ENCODE results near the gene ABCB4. TPM values are rescaled to one million over a fixed set of nuclear protein-coding genes. Genes with fewer than 3 reads are reported as not detected.

Gene ABCB4
- total RNA-seq, 2 experiments from 2014 or later, result 1.2 TPM; not detected in 1

DNA sequence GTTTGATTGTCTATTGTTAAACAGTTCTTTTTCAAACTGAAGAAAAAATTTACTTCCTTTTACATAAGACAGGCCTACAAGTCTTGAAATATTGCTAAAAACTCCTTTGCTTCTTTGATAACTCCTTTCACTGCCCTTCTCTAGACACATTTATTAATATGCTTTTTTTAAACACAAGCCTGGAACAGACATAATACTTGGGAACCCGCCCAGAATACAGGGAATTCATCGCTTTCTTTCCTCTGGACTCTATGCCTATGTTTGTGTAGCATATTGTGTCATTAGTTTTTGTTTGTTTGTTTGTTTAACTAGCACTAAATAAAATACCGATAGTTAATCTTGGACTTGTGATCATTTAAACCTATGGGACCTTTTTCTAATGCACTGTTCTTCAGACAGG, 42.4 kb upstream of the ABCB4 start:
- no peak for TF ChIP-seq EZH2phosphoT487 (IDR thresholded peaks at IDR 0.05; ENCODE audit: borderline replicate concordance, low read depth, low read length)
- no TSS peak for BruUV-seq (replicated peaks)
- Histone ChIP-seq H3K4me3 (ENCODE audit: low read depth, low read length, poor library complexity, severe bottlenecking) (no peak overlapping the region), H4K20me1 (ENCODE audit: insufficient read depth, low read length) (no peaks in the 10 kb centered on the region), H3K27ac (ENCODE audit: low read depth, low read length, poor library complexity, severe bottlenecking) (no peak overlapping the region), H3K4me2 (ENCODE audit: low read length) (no peak overlapping the region), H3K36me3 (ENCODE audit: insufficient read depth, low read length) (no peaks in the 10 kb centered on the region), H2AFZ (ENCODE audit: low read length) (no peak overlapping the region), H3K79me2 (ENCODE audit: insufficient read depth, low read depth, low read length) (no peaks in the 10 kb centered on the region), H3K9me3 (ENCODE audit: low read length) (no peaks in the 10 kb centered on the region), H3K9me2 (ENCODE audit: insufficient read depth, low read length) (no peaks in the 10 kb centered on the region), H3K4me1 (ENCODE audit: insufficient read depth, low read length, poor library complexity, severe bottlenecking) (no peaks in the 10 kb centered on the region)
- intact Hi-C loops (cut with micrococcal nuclease; ENCODE audit: unreplicated experiment), result no loop called here
- DNase-seq (ENCODE audit: low spot score), result no peak
- ChIA-PET POLR2A (no interaction called here), CTCF (ENCODE audit: unreplicated experiment) (no interaction called here)

DNA sequence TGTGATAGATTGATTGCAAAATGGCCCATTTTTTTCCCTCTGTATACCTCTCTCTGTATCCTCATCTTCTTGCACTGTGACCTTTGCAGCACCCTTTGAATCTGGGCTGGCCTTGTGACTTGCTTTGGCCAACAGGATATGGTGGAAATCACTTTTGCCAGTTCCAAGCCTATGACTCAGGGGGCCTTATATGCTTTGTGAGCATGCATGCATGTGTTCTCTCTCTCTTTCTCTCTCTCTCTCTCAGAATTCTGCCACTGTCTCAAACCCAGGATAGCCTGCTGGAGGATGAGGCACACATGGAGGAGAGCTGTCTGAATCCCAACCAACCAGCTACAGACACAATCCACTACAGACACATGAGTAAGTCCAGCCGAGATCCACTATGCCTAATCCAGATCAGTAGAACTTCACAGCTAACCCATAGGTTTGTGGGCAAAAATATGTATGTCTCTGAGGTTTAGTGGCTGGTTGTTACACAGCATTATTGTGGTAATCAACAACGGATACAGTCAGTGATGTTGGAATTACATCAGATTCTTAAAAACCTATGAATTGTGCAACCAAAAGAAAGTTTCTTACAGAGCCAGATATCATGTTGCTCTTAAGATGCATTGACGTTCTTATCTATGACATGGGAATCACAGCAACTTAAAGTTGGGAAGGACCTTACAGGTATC, 41.8 kb upstream of the ABCB4 start:
- H2AFZ ChIP-seq (ENCODE audit: low read length), result no peak overlapping the region
- no peak overlapping the region for H3K4me2 ChIP-seq (ENCODE audit: low read length)
- no peaks in the 10 kb centered on the region for H3K9me2 ChIP-seq (ENCODE audit: insufficient read depth, low read length)
- no peaks in the 10 kb centered on the region for H3K79me2 ChIP-seq (ENCODE audit: insufficient read depth, low read depth, low read length)
- no peaks in the 10 kb centered on the region for H3K4me1 ChIP-seq (ENCODE audit: insufficient read depth, low read length, poor library complexity, severe bottlenecking)
- no peak overlapping the region for H3K4me3 ChIP-seq (ENCODE audit: low read depth, low read length, poor library complexity, severe bottlenecking)
- ChIA-PET CTCF (ENCODE audit: unreplicated experiment) (no interaction called here), POLR2A (no interaction called here)
- no peak for TF ChIP-seq EZH2phosphoT487 (IDR thresholded peaks at IDR 0.05; ENCODE audit: borderline replicate concordance, low read depth, low read length)
- TF ChIP-seq, protein P1, sequence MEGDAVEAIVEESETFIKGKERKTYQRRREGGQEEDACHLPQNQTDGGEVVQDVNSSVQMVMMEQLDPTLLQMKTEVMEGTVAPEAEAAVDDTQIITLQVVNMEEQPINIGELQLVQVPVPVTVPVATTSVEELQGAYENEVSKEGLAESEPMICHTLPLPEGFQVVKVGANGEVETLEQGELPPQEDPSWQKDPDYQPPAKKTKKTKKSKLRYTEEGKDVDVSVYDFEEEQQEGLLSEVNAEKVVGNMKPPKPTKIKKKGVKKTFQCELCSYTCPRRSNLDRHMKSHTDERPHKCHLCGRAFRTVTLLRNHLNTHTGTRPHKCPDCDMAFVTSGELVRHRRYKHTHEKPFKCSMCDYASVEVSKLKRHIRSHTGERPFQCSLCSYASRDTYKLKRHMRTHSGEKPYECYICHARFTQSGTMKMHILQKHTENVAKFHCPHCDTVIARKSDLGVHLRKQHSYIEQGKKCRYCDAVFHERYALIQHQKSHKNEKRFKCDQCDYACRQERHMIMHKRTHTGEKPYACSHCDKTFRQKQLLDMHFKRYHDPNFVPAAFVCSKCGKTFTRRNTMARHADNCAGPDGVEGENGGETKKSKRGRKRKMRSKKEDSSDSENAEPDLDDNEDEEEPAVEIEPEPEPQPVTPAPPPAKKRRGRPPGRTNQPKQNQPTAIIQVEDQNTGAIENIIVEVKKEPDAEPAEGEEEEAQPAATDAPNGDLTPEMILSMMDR (conservative IDR thresholded peaks at IDR 0.05; ENCODE audit: low read length), result no peak
- no peaks in the 10 kb centered on the region for H3K36me3 ChIP-seq (ENCODE audit: insufficient read depth, low read length)
- intact Hi-C loops (cut with micrococcal nuclease; ENCODE audit: unreplicated experiment), result no loop called here
- BruUV-seq (replicated peaks), result no TSS peak
- no peaks in the 10 kb centered on the region for H4K20me1 ChIP-seq (ENCODE audit: insufficient read depth, low read length)
- no peaks in the 10 kb centered on the region for H3K9me3 ChIP-seq (ENCODE audit: low read length)
- H3K27ac ChIP-seq (ENCODE audit: low read depth, low read length, poor library complexity, severe bottlenecking), result no peak overlapping the region
- no peak for DNase-seq (ENCODE audit: low spot score)

DNA sequence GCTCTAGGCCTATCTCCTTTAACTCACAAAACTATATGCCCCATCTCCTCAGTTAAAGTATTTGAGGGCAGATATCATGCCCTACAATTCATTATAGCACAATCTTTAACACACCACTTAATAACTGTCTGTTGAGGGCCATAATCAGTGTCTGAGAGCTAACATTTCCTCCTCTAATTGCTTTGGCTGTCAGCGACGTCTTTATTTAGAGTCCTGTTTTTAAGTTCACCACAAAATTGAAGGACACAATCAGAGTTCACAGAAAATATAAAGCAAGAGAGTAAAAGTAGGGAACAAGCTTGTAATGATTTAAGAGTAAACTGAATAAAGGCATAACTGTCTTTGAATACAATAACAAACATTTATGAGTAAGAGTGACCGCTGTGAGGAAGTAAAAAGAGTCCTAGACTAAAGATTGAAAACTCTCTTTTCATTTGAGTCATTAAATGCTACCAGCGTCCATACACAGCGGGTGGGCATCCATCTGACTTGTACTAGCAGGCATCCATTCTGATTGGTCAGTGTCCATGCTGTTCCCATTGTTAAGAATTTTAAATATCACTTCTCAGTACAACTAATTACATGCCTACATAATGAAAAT, 38.4 kb upstream of the ABCB4 start:
- POLR2A ChIA-PET, result interaction anchor here (0.6 kb wide), 2 partner anchors 9 to 354 kb away, joined by 4 read pairs; no protein-coding TSS in a partner anchor
- H3K27ac ChIP-seq (ENCODE audit: low read depth, low read length, poor library complexity, severe bottlenecking), result no peak overlapping the region

More for the DNA sequence above, 38.4 kb upstream of the ABCB4 start:
- H3K9me2 ChIP-seq (ENCODE audit: insufficient read depth, low read length), result no peaks in the 10 kb centered on the region
- H3K36me3 ChIP-seq (ENCODE audit: insufficient read depth, low read length), result no peaks in the 10 kb centered on the region
- H2AFZ ChIP-seq (ENCODE audit: low read length), result no peak overlapping the region
- intact Hi-C loops (cut with micrococcal nuclease; ENCODE audit: unreplicated experiment), result no loop called here
- no TSS peak for BruUV-seq (replicated peaks)
- no peaks in the 10 kb centered on the region for H3K9me3 ChIP-seq (ENCODE audit: low read length)
- no peaks in the 10 kb centered on the region for H3K79me2 ChIP-seq (ENCODE audit: insufficient read depth, low read depth, low read length)
- no peak overlapping the region for H3K4me3 ChIP-seq (ENCODE audit: low read depth, low read length, poor library complexity, severe bottlenecking)
- TF ChIP-seq, protein P1 (conservative IDR thresholded peaks at IDR 0.05; ENCODE audit: low read length), result no peak
- TF ChIP-seq EZH2phosphoT487 (IDR thresholded peaks at IDR 0.05; ENCODE audit: borderline replicate concordance, low read depth, low read length), result no peak
- no peak for DNase-seq (ENCODE audit: low spot score)
- CTCF ChIA-PET (ENCODE audit: unreplicated experiment), result no interaction called here
- H3K4me2 ChIP-seq (ENCODE audit: low read length), result no peak overlapping the region
- H4K20me1 ChIP-seq (ENCODE audit: insufficient read depth, low read length), result no peaks in the 10 kb centered on the region
- no peaks in the 10 kb centered on the region for H3K4me1 ChIP-seq (ENCODE audit: insufficient read depth, low read length, poor library complexity, severe bottlenecking)
